Epidermal melanocyte (primary cell): ENCODE measurements around the gene C8B.

ENCODE experiments used
- DNase-seq: peaks from one replicate; pipeline ENCODE4 v3.0.0; 2011; ENCODE audit warnings: low spot score; ENCODE audit not compliant: insufficient read length

The C8B gene

DNA sequence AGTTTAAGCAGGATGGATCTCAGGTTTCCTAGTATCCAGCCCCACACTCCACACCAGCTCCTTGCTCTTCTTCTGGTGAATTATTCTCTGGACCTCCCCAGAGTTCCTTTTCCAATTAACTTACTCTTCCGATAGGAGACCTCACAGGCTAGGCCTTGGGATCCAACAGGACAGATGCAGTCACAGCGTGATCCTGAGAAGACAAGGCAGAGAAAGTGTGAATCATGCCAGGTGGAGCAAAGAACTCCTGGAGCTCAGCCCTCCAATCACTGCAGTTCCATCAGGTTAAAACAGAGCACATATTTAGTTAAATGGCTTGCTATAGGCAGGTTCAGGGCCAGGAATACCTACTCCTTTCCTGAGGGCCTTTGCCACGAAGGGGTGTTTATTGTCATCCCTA, 34.1 kb downstream of the C8B start:
- no peak for DNase-seq

DNA sequence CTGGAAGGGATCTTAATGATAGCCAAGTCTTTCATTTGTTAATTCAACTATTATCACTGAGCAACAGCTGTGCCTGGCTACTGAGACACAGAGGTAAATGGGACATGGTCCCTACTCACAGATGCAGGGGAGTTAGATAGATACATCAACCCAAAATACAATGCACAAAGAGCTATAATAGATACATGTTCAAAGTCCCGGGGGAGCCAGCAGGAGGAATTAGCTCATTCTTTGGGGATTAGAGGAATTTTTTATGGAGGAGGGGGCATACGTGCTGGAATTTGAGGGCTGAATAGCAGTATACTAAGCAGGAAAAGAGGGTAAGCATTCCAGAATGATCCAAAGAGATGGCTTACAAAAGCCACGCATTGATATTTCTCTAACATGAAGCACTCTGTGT, 34.6 kb downstream of the C8B start:
- DNase-seq = no peak

DNA sequence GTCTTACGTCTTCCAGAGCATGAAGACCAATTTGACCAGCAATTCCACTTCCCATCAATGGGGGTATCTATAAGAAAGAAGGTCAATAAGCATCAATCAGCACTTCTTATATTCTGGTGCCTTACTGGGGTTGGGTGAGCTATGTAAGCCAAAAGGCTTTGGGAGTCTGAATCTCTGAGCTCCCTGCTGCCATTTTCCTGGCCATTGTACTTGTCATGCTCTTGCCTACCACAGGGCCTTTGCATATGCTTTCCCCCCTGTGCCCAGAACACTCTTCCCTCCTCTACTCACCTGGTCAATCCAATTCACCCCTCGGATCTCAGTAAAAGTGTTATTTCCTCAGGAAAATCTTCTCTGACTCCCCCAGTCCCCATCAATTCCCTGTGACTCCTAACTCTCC, 36.3 kb downstream of the C8B start:
- no peak for DNase-seq

DNA sequence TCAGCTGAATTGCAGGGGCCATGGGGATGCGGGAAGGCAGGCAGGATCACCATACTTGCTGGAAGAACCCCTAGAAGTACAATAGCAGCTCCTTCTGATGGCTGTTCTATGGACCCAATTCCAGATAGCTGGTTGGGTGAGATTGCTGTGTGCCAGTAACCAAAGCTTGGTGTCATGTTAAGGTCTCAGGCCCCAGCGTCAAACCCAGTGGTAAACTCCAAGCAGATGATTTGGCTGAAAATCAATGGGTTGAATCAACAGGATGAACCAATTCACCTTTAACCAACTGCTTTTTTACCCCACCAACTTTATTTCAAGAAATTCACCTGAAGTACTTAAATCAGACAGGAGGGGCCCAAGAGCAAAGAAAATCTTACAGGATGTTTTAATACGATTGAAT, 37.8 kb downstream of the C8B start:
- no peak for DNase-seq

DNA sequence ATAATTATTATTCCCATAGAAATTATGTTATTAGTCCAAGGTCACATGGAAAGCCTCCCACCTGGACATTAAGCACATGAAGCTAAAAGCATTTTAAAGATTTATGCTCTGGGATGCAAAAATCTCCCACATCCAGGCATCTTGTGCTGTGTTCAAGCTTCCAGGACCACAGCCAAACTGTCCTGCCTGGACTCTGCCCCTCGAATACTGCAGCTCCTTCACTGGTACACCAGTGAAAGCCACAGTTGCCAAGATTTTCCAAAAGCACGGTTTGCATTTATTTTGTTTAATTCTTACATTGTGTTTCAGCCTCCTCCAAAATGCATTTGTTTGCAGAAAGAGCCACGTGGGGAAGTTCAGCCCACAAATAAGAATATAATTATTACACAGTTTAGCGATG, 38.6 kb downstream of the C8B start:
- DNase-seq = no peak

DNA sequence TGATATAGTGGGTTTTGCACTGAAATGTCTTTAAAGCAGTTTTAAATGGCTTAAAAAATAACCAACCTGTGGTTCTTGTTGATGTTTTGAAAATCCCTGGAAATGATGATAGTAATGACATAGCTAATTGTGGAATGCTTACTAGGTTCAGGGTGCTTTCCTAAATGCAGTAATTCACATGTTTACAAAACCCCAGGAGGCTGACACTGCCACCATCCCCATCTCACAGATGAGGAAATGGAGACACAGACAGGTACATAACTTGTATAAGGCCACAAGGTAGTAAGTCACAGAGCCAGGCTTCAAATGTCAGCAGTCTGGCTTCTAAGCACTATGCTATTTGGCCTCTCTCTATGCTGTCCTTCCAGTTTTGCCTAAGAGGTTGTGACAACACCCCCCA, 40.6 kb downstream of the C8B start:
- no peak for DNase-seq

DNA sequence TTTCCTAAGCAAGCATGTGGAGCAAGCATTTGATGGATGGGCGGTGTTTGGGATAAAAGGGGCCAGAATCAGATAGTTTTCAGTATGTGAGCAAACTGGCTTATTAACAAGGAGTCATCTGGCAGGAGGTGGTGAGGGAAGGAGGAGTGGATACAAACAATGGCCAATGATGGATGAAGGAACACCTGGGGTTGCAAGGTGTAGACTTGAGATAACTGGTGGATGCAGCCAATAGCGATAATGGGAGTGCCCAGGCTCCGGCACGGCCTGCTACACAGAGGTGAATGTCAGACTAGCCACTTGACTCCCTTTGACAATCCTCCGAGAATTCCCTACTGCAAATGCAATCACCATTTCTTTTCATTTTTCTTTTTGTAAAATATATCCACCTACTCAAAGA, 41.7 kb downstream of the C8B start:
- DNase-seq = no peak

DNA sequence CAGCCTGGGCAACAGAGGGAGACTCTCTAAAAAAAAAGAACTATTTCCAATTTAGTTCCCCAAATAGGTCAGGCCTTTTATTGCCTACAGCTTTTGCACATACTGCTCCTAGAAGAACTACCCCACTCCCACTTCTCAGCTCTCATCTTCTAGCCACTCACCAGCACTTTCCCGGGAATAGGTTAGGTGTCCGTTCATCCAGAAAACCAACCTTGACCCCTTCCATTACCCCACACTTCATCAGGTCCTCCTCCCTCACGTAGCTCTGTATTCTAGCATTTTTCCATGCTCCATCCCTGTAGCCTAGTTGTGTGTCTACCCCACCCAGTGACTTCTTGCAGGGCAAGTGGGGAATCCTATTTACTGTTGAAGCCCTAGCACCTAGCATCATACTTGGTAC, 42.6 kb downstream of the C8B start:
- DNase-seq = no peak

DNA sequence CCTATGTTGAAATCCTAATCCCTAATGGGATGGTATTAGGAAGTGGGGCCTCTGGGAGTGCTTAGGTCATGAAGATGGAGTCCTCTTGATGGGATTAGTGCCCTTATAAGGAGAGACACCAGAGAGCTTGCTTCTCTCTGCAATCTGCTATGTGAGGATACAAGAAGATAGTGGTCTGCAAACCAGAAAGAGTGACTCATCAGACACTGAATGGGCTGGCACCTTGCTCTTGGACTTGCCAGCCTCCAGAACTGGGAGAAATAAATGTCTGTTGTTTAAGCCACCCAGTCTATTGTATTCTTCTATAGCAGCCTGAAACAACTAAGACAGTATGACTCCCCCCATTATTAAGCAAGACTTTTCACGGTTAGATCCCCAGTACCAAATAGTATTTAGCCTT, 43.3 kb downstream of the C8B start:
- no peak for DNase-seq

DNA sequence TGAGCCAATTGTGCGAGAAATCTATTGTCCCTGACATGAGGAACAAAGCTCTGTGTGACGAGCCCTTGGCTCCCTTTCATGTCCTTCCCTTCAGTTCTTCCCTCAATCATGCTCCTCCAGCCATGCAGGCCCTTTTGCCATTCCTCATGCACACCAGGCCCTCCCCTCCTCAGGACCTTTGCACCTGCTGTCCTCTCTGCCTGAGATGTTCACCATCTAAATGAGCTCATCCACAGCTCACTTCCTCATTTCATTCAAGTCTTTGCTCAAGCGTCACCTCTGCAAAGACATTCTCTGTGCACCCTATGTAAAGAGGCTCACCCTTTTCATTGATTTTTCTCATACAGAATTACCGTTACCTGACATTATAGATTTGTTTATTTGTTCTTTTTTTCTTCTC, 43.7 kb downstream of the C8B start:
- DNase-seq = no peak

DNA sequence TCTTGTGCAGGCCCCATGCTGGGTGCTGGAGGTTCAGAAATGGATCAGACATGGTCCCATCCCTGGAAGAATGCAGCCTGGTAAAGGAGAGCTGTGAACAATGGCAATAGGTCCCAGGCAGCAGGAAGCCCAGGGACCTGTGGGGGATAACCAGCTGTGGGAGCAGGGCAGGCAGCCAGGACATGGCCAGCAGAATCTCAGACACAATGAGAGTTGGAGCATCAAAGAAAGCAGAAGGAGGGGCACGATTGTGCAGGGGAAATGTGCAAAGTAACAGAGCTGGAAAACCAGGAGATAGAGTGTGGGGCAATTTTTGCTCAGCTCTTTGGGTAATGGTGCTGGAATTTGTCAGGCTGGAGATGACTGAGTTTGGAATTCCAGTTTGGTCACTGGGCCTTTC, 44.3 kb downstream of the C8B start:
- no peak for DNase-seq

DNA sequence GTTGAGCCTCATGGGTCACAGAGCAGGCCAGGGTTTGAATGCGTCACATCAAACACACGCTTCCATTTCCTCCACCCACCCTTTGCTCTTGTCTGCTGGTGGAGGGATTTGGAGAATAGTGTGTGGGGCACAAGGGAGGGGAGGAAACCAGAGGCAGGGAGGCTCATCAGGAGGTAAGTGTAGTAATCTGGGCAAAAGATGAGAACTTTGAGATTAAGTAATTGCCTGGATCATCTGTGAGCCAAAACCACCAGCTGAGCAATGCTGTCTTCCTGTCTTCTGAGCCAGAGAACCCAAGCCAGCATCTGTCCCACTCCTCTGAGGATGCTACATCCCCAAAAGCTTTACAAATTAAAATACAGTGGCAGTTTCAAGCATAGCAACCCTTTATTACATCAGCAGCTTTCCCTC, 45.2 kb downstream of the C8B start:
- no peak for DNase-seq

DNA sequence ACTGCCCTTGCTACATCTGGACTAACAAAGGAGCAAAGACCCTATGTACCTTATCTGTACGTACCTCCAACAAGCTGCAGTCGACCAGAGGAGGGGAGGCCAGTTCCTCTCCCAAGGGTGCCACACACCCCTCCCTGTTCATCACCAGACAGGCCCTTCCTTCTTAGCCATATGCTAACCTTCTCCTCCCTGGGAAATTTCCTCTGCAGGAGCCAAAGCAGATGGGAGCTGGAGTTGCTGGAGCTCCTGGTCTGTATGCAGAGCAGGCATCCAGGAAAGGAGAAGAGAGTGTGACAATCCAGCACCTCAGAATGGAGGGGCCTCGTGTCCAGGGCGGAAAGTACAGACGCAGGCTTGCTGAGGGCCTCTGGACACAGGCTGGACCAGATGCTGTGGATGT, 48.5 kb downstream of the C8B start:
- no peak for DNase-seq

DNA sequence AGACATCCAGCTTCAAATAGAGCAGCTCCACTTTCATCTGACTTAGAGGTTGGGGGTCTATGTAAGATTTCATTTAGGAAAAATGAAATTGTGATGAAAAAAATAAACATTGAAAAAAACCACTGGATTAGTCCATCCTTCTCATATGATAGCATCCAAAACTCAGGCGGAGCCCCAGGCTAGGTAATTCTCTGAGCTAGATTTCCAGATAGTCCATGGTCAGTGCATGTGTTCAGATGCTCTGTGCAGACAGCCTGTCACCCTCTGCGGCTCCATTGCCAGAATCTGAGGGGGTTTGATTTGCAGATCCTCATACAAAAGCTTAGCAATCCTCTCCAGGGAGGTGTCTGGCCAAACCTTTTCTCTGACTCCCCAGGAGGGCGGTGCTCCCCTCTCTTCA, 49.2 kb downstream of the C8B start:
- no peak for DNase-seq

DNA sequence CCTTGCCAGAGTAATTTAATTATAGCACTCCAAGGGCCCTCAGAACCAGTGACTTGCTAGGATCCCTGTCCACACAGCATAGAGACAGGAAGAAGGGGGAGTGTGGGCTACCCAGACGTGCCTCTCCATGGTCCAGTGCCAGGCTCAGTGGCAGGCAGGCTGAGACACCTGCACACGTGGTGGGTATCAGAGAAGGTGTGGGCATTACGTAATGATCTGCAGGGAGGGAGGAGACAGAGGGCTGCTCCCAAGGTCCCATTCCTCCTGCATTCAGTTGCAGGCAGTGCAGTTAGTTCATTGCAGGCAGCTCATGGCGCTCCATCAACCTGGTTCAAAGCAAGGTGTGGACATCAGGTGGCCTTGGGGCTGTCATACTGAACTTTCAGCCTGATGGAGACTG, 49.9 kb downstream of the C8B start:
- DNase-seq = no peak

DNA sequence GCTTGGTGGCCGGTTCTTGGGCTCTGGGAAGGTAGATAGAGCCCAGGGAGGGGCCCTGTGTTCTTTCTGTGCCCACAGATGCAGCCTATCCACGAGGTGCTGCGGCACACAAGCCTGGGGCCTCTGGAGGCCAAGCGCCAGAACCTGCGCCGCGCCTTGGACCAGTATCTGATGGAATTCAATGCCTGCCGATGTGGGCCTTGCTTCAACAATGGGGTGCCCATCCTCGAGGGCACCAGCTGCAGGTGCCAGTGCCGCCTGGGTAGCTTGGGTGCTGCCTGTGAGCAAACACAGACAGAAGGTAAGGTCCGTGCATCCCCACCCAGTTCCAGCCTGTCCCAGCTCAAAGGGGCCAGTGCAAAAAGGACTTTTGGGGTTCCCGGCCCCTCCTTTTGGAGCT, 53.5 kb downstream of the C8B start:
- DNase-seq = no peak

DNA sequence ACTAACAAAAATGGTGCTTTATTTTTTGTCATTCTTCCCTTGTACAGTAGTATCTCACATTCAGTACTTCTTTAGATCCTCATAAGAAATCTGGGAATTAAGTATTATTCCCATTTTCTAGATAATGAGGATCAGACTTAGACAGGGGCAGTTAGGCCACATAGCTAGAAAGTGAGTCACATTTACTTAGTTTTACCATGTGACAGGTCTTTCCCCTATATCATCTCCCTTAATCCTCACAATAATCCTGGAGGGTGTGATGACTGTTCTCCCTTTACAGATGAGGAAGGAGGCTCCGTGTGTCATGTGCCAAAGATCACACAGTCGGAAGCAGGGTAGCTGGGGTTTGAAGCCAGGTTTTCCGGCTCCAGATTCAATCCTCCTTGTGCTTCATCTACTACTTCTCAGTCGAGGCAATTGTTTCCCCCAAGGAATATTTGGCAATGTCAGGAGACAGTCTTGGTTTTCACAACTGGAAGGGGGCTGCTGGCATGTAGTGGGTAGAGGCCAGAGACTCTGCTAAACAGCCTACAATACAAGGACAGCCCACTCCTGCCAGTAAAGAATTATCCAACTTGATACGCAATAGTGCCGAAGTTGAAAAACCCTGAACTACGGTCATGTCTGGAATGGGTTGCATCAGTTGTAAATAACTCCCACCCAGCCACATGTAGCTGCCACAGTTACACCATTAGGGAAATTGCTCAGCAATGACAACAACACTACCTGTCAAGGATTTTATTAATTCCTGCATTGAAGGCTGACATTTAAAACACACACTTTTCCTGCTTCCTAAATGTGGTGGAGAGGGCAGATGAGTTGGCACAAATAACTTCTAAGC, 54.5 kb downstream of the C8B start:
- no peak for DNase-seq

DNA sequence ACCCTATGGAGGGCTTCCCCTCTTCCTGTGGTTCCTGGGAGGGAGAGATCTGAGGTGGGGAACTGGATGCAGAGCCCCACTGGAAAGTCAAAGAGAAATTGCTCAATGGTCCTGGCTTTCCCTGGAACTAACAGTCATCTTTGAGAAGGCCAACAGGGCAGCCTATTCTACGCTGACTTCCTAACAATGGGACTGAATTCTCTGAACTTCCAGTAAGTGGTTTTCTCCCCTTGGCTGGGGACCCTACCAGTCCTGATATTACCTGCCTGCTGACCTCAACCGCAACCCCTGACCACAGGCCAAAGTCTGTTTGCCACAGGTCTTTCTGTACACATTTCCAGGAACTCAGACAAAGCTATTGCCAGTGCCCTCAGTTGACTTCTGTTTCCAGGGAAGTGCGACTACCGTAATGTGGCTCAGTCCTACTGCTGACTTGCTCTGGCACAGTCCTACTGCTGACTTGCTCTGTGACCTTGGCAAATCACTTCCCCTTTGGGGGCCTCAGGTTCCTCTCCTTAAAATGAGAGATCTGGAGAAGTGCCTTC, 55.3 kb downstream of the C8B start:
- DNase-seq = no peak

DNA sequence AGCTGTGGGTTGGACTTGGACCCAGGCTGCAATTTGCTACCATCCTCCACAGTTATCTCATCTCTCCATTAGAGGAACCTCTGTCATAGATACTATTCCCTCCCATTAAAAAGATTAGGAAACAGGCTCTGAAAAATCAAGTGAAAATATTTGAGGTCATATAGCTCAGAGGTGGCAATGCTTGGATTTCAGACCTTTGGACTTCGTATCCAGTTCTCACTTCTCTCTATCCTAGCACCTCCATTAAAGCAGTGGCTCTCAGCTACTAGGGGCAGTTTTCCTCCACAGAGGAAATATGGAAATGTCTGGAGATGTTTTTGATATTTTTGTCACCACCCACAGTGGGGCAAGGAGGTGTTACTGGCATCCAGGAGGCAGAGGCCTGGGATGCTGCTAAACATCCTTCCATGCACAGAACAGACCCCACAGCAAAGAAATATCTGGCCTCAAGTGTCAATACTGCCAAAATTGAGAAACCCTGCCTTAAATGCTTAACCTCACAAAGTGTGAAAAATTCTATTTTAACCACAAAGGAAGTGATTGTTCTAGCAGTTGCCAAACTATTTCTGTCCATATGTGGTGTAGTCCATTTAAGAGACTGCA, 57.1 kb downstream of the C8B start:
- DNase-seq = no peak

DNA sequence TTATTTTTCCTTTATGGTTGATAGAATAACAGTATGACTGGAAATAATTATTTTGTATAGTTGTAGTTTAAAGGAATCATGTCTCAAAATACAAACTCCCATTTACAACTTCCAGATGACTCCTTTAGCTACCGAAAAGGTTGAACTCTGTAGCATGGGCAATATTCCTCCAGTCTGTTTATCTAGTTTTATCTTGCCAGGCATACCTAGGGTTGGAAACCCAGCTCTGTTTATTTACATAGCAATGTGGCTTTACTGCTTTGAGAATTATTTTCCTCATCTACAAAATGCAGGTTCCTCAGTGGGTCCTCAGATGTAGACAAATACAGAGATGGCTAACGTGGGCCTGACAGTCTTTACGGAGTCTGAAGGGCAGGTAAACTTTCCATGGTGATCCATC, 60.1 kb downstream of the C8B start:
- no peak for DNase-seq

DNA sequence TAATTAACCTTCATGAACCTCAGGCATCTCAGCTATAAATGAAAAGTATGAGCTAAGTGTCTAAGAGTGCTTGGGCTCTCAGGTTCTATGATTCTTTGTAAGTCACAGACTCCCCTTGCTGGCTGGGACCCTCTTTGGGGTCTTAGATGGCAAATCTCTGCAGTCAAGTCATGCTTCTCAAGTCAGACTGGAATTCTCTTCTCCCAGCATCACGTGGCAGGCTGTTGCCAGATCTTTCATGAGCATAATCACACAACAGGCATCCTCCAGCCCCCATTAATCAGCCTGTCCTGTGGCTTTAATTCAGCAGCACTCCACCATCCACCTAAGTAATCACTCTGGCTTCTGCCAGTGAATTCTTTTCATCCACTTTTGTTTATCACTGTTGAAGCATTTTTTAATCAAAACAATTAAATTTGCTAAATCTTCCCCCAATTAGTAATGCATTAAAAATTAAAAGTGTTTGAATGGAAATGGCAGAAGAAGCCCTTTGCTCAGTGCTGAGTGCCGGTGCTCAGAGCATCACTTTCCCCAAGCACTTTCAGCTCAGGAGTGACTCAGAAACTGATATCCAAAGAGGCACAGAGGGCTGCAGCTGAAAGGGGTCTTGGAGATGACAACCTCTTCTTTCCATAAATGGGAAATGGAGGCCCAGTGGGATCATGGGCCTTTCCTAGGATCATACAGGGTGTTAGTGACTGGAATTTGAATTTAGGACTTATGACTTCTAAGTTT, 61.0 kb downstream of the C8B start:
- no peak for DNase-seq

DNA sequence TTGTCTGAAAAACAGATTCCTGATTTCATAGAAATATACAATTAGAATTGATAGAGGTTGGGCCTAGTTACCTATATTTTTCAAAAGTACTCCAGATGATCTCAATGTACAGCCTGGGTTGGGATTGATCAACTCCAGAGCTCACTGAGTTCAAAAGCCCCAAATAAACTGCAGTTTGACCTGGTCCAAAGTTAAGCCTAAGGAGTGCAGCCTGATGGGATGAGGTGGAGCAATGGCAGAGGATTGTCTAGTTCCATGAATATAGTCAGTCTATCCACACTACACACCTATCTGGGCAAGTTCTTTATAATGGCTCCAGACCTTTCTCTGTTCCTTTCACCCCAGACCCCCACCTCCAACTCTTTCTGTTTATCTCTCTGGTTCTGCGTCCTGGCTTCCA, 62.0 kb downstream of the C8B start:
- DNase-seq = no peak
